Activated CD8-positive, alpha-beta memory T cell treated with anti-CD3 and anti-CD28 coated beads for 24 hours (primary cell): ENCODE results near the gene GXYLT2.
A peak's percentile ranks its signal among the peaks of the same experiment; 100 is the strongest.

Experiments used
- DNase-seq: peaks from one replicate; pipeline ENCODE4 v3.0.0-alpha.2; 2020

Gene GXYLT2

DNA sequence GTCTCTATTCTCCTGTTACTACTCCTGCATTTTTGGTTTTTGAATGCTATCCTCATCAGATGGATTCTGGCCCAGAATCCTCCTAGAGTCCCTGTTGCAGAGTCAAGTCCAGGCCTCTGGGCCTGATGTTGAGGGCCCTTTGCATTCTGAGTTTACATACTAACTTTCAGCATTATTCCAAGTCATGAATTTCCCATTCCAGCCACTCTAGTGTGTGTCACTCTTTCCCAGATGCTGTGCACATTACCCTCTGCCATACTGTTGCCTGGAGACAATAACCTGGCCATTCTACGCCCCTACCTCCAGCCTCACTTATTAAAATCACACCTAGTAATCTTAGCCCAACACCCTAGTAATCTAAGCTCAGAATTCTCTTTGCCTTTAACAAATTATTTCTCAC, 53.4 kb downstream of the GXYLT2 start:
- DNase-seq: no peak

DNA sequence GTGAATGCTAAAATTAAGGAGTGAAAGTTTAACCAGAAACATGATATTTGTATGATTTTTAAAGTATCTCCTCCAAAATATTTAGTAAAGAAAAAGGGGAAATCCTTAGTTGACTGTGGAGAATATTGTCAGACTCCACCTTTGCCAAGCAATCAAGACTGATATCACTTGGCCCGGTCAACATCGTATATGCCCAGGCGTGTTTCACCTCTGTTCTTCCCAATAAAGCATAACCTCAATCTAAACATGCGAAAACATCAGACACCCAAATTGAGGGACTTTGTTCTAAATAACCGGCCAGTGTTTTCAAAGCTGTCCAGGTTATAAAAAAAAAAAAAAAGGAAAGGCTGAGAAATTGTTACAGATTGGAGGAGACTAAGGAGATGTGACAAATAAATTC, 54.6 kb downstream of the GXYLT2 start:
- DNase-seq: no peak

DNA sequence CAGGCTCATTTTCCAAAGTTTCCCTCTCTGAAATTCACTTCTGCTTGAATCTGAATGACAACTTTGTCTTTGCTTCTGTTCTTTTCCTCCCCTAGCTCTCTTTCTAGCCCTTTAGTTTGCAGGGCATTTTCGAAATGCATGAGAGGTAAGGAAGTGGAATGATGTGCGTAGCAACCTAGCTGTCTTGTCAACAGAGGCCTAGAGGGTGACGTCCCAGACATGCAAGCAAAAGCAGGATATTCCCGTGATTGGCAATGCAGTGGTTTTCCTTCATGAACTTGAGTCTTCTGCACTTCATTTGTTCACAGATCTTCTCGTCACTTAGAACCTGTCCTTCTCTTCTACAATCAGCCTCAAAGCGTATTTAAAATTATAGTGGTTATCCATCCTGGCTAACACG, 56.9 kb downstream of the GXYLT2 start:
- no peak for DNase-seq

DNA sequence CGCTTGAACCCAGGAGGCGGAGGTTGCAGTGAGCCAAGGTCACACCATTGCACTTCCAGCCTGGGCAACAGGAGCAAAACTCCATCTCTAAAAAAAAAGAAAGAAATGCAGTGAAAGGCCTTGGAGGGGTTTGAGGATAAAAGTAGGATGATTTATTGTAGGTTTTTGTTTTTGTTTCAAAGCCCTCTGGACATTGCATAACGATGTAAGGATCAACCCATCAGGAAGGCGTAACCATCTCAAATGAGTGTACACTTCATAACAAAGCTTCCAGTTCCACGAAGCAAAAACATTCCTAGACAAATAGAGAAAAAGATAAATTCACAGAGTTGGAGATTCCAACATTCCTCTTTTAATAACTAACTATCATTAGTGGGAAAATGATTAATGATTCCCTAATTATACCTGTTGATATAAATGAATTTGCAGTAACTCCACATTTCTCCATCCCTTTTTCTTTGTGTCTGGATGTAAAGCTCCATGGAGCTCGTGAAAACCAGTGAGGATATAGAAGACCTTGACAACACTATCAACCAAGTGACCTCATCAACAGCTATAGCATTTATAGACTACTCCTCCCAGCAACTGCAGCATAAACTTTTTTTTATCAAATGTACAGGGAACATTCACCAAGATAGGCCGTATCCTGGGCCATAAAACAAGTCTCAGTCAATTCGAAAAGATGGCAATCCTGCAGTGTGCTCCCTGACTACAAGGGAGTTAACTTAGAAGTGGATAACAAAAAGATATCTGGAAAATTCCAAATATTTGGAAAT, 60.1 kb downstream of the GXYLT2 start:
- DNase-seq: no peak

DNA sequence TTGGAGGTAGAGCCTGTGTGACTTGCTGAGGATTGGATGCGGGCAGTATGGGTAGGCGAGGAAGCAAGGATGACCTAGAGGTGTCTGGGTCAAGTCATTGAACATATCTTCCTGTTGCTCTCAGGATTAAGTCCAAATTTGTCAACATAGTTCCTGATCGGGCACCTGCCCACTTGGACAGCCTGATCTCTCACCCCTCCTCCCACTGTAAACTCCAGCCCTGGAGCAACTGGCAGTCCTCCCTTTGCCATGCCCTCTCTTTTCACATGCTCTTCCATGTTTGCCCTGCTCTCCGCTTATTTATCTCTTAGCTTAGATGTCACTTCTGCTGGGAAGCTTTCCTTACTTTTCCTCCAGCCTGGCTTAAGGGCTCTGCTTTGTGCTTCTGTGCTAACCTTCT, 61.2 kb downstream of the GXYLT2 start:
- DNase-seq: no peak

DNA sequence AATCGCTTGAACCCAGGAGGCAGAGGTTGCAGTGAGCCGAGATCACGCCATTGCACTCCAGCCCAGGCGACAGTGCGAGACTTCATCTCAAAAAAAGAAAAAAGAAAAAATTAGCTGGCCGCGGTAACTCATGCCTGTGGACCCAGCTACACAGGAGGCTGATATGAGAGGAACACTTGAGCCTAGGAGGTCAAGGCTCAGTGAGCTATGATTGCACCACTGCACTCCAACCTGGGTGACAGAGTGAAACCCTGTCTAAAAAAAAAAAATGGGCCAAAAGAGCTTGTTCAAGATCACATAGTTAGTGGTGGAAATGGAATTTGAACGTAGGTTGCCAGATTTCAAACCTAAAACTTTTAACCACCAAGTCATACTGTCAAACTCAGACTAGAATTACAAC, 62.5 kb downstream of the GXYLT2 start:
- peak; percentile 32 for DNase-seq

DNA sequence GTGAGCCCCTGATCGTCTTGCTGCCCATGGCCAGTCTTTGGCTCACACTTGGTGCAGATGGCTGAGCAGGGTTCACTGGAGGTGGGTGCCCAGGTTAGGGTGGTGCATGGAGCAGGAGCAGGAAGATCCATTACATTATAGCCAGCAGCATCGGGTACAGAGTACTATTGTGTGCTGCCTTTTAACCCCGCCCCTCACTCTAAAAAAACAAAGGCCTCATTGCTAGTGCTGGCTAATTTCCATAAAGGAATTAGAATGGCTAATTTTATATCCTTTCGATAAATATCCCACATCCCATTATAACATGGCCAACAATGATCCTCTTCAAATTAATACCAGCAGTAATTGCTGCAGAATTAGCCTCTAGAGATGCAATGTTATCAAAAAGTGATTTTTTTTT, 63.0 kb downstream of the GXYLT2 start:
- DNase-seq: peak; percentile 30

DNA sequence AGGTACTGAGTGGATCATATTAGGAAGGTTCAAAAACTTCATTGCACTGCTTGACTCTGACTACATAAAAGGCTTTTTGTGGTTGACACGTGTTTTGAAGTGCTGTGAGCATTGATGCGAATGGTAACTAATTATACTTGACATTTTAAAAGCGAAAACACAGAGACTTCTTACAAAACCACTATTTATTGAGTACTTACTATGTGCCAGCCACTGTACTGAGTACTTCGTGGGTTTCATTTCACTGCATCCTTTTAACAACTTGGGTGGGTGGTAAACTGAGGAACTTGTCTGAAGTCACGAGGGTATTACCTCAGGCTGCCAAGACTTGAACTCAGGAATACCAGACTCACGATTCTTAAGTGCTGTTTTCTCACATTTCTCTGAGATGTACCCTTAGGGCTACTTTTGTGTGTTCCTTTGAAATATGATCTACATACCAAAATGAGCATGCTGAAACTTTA, 63.4 kb downstream of the GXYLT2 start:
- peak; percentile 52 for DNase-seq

DNA sequence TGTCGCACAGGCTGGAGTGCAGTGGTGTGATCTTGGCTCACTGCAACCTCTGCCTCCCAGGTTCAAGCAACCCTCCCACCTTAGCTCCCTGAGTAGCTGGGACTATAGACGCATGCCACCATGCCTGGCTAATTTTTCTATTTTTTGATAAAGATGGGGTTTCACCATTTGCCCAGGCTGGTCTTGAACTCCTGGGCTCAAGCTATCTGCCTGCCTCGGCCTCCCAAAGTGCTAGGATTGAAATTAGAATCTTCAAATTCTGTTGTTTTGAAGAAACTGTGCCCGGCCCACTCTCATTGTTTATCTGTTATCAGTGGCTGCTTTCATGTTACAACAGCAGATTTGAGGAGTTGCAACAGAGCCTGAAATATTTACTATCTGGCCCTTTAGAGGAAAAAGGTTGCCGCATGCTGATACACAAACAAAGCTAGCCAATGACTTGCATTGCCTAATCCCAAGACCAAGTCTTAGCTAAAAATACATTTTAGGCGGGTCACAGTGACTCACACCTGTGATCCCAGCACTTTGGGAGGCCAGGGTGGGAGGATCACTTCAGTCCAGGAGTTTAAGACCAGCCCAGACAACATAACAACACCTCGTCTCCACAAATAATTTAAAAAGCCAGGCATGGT, 65.6 kb downstream of the GXYLT2 start:
- no peak for DNase-seq

DNA sequence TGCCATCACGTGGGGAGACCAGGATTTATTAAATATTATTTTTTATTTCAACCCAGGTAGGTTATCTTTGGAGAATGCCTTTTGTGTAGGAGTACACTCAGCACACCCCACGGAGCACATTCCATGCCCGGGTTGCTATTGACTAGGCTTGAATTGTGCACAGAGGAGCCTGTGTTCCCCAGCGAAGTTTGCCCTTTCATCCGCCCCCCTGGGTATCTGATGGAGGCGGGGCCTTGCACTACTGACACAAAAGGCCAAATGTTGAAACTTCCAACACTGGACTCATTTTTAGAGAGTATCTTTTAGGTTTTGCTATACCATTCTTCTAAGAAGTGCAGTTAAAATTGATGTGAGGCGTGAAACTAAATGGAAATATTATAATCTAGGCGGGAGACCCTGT, 69.5 kb downstream of the GXYLT2 start:
- no peak for DNase-seq

DNA sequence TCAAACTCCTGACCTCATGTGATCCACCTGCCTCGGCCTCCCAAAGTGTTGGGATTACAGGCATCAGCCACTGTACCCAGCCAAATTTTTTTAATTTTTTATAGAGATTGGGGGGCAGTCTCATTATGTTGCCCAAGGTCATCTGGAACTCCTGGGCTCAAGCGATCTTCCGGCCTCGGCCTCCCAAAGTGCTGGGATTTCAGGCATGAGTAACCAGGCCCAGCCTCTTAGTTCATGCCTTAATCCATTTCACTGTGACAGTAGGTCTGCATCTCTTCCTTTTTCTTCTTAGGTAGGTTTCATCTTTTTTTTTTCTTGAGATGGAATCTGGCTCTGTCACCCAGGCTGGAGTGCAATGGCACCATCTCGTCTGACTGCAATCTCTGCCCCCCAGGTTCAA, 71.5 kb downstream of the GXYLT2 start:
- DNase-seq: no peak

DNA sequence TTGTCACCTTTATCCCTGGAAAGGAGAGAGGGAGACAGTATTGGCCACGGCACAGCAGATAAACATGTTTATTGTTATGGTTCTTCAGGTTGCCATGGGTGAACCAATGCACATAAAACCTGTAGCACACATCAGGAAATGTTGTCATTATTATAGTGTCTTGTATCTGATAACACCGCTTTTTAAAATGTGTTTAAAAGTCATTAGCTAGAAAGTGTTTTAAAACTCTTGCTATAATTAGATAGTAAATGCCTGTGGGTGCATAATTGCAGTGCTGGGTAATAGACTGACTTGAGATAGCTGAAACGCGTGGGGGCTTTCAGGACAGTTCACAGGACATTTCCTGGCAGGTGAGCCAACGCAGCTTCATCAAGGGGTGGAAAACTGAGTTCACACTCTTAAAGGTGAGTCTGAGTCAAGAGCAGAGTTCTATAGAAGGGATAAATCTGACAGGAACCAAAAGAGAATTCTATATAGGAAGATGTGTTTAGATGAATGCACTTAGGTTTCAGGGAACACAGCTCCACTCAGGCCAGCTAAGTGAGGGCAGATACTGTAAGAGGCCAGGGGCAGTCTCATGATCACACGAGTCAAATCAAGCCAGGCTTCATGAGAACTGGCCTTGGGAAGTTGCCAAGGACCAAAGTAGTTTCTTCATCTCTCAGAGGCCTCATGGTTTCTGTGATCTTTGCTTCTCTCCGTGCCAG, 73.1 kb downstream of the GXYLT2 start:
- no peak for DNase-seq

DNA sequence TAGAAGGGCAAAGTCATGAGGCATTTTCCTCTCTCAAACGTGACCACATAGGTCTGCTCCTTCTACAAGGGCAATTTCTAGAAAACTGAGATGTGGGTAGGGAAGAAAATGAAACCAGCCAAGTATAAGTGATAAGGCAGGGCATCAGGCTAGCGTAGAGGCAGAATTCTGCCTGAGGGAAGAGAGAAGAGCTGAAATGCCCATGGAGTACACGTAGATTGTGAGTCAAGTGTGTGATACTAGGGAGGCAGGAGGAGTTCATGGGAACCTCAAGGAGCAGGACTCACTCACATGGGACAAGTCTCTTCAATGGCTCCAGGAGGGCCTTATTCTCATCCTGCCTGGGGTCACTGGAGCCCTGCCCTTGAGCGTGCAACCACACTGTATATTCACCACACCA, 73.9 kb downstream of the GXYLT2 start:
- DNase-seq: no peak

DNA sequence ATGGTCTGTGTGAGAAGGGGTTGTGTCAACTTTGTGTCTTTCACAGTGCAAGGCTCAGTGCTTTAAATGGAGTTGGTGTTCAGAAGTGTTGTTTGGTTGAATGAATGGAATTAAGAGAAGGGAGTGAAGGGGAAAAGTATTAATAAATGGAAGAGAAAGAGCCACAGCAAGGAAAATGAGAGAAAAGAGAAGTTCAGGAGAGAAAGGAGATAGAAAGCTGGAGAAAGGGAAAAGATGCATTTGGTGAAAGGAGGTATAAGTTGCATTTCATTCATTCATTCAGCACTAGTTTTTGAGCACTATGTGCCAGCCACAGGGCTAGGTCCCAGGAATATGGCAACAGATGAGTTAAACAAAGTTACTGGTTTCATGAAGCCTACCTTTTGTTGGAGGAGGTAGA, 74.5 kb downstream of the GXYLT2 start:
- DNase-seq: no peak

DNA sequence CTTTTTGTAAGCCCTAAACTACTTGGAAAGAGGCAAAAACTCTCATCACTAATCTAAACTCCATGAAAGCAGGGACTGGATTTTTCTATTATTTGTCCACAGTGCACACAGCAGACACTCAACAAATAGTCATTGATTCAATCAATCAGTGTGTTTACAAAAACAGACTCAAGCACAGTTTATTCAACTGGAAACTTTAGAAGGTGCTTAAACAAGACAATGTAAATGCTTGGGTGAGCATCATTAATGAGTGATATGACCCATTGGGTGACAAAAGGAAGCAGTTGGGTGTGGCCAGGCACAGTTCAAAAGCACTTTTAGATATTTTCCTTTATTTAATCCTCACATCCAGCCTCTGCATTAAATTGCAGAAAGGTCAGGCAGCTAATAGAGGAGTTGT, 76.8 kb downstream of the GXYLT2 start:
- no peak for DNase-seq

DNA sequence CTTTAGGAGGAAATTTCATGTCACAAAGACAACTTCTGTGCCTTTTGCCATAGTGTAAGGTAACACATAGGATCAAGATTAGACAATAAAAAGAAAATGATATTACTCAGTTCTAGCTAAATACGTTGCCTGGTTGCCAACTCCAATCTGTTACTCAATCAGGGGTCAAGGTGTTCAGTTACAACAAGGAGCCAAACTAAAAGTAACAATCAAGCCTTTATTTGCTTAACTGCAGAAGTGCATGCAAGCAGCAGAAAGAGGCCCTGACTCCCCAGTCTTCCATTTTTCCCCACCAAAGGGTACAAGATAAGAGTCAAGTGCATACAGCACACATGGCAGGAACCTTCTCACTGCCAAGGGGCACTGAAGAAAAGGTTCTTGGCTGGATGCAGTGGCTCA, 80.4 kb downstream of the GXYLT2 start:
- DNase-seq: no peak

DNA sequence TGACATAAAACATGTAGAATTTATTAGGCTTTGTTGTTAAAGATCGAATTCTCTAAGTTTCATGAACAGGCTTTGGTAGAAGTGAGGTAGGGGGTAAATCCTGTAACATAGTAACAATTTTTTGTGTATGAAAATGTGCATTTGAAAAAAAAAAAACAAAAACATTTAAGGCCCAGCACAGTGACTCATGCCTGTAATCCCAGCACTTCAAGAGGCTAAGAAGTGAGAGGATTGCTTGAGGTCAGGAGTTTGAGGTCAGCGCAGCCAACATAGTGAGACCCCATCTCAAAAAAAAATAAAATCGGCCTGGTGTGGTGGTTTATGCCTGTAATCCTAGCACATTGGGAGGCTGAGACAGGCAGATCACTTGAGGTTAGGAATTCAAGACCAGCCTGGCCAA, 81.9 kb downstream of the GXYLT2 start:
- DNase-seq: no peak

DNA sequence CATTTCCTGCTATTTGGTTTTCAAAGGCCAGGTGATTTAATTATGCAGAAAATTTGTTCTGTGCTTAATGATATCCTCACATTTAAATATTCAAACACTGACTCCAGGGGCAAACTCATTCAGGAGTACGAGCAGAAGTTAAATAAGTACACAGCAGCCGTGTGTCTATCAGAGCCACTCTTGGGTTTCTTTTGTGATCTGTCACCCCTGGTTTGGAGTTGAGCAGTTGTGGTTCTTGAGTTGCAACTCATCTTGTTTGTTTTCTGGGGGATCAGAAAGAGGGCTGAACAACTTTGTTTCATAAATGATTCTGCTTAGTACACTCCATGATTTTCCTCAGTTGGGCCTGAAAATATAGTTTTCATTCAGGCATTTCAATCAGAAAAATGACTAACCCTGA, 83.1 kb downstream of the GXYLT2 start:
- DNase-seq: no peak

DNA sequence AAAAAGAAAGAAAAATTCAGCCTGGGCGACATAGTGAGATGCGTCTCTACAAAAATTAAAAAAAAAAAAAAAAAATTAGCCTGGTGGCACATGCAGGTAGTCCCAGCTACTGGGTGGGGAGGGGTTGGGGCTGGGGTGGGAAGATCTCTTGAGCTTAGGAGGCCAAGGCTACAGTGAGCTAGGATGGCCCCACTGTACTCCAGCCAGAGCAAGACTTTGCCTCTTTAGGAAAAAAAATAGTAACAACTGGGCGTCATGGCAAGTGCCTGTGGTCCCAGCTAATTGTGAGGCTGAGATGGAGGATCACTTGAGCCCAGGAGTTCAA, 84.8 kb downstream of the GXYLT2 start:
- no peak for DNase-seq

DNA sequence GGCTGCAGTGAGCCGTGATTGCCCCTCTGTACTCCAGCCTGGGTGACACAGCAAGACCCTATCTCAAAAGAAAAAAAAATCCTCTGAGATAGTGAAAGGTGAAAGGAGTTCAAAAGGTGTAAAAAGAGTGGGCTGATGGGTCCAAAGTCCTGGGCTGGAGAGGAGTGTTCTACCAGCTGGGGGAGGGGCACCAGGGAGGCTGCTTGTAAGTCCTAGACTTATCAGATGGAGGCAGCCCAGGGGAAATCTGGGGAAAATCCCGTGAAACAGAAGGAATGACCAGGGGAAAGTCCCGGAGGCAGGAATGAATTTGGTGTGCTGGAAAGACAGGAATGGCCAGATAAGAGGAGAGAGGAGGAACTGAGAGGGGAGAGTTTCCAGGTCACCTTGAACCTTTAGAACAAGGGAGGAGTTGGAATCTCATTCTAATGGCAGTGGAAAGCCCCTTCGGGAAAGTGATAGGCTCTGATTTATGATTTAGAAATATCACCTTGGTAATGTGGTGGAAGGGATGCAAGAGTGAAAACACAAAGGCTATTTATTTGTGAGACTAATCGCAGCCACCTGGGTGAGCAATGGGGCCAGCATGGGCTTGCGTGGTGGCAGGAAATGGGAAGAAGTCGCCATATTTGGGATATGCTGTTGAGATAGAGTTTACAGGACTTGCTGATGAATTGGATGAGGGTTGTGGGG, 85.3 kb downstream of the GXYLT2 start:
- DNase-seq: no peak

DNA sequence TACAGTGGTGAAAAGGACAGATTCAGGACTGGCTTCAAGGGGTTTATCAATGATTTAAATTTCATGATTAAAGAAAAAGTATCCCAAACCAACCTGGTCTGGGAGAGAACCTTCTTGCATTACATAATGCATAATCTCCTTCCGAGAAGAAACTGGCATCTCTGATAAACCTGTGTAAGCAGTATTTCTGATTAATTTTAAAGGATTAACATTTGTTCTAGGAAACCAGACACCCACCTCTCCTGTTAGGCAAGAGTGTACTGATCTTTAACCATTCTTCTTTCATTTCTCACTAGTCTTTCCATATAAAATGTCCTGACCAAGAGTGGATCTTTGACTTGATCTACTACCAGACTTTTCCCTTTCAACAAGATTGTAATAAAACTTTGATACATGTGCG, 85.9 kb downstream of the GXYLT2 start:
- DNase-seq: no peak

DNA sequence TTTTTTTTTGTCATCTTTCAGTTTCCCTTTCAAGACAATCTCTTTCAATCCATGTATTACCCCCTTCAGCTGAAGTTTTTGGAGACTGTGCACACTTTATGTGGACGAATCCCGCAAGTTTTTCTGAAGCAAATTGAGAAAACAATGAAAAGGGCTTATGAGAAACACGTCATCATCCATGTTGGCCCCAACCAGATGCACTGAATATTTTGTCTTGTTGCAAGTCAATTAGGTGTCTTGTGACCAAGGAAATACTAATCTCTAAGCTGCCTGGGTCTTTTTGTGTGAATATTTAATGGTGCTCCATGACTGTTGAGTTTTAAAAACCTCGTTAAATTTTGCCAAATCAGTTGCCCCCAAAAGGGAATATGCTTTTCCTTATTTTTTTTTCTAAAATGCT, 87.1 kb downstream of the GXYLT2 start:
- DNase-seq: no peak

DNA sequence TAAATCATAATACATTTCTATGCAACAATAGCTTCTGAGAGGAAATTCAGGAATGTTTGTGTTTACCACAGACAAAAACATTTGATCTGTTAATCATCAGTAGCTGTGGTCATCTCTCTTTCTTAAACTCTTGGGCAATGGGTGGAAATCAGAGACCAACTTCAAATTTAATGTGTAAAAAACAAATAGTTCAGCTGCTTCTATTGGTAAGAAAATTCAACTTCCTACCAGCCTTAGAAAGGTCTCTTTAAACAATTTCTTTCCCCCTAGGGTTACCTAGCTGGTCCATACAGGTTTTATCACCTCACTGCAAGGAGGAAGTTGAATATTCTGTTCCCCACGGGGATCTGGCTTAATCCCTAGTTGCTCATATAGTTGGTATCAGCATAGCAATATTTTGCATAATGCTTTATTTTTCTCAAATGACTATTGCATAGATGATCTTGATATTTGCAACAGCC, 88.5 kb downstream of the GXYLT2 start:
- no peak for DNase-seq
